Ishikawa (cell line): ENCODE measurements around the gene KIF24.

ENCODE experiments used
- CEBPB ChIP-seq: IDR thresholded peaks from 2 replicates; pipeline ENCODE4 v1.6.1; 2012
- EGR1 ChIP-seq: IDR thresholded peaks from 2 replicates; pipeline ENCODE4 v1.6.1; 2012
- EP300 ChIP-seq: IDR thresholded peaks from 2 replicates; pipeline ENCODE4 v1.6.1; 2012; ENCODE audit warnings: borderline replicate concordance
- NFIC ChIP-seq: IDR thresholded peaks from 2 replicates; pipeline ENCODE4 v1.6.1; 2012
- RAD21 ChIP-seq: IDR thresholded peaks from 2 replicates; pipeline ENCODE4 v1.6.1; 2012; ENCODE audit warnings: low read depth
- TAF1 ChIP-seq: IDR thresholded peaks from 2 replicates; pipeline ENCODE4 v1.6.1; 2012; ENCODE audit warnings: low read depth, mild to moderate bottlenecking
- TCF12 ChIP-seq: IDR thresholded peaks from 2 replicates; pipeline ENCODE4 v1.6.1; 2012; ENCODE audit warnings: low read depth
- TEAD4 ChIP-seq: IDR thresholded peaks from 2 replicates; pipeline ENCODE4 v1.6.1; 2012
- TF ChIP-seq, protein P1 (sequence below): IDR thresholded peaks from 2 replicates; pipeline ENCODE4 v1.6.1; 2012
- TF ChIP-seq, protein P2 (sequence below): IDR thresholded peaks from 2 replicates; pipeline ENCODE4 v1.6.1; 2012
- TF ChIP-seq, protein P3 (sequence below): IDR thresholded peaks from 2 replicates; pipeline ENCODE4 v1.6.1; 2012; ENCODE audit warnings: low read depth, mild to moderate bottlenecking

DNA sequence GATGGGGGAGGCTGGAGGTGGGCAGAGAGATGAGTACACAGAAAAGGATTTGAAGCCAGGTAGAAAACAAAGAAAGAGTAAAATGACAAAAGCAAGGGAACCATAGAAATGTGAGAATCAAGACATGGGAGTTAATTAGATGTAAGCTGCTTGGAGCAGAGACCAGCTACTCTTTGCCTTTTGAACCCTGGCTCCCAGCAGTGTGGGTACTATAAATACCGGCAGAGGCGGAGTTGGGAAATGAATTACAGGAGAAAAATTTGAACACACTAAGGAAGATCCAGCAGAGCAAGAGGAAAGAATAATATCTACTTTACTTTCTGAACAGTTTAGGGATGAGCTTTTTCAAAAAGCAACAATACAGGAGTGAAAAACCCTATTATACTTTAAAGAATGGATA is 36.5 kb downstream of the KIF24 start:
- TF ChIP-seq NFIC (no peak), CEBPB (no peak), TCF12 (no peak), TEAD4 (no peak), RAD21 (no peak), TAF1 (no peak), EP300 (no peak), EGR1 (no peak)
- TF ChIP-seq, protein P1, sequence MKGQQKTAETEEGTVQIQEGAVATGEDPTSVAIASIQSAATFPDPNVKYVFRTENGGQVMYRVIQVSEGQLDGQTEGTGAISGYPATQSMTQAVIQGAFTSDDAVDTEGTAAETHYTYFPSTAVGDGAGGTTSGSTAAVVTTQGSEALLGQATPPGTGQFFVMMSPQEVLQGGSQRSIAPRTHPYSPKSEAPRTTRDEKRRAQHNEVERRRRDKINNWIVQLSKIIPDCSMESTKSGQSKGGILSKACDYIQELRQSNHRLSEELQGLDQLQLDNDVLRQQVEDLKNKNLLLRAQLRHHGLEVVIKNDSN: no peak
- TF ChIP-seq, protein P2, sequence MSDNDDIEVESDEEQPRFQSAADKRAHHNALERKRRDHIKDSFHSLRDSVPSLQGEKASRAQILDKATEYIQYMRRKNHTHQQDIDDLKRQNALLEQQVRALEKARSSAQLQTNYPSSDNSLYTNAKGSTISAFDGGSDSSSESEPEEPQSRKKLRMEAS: no peak
- TF ChIP-seq, protein P3, sequence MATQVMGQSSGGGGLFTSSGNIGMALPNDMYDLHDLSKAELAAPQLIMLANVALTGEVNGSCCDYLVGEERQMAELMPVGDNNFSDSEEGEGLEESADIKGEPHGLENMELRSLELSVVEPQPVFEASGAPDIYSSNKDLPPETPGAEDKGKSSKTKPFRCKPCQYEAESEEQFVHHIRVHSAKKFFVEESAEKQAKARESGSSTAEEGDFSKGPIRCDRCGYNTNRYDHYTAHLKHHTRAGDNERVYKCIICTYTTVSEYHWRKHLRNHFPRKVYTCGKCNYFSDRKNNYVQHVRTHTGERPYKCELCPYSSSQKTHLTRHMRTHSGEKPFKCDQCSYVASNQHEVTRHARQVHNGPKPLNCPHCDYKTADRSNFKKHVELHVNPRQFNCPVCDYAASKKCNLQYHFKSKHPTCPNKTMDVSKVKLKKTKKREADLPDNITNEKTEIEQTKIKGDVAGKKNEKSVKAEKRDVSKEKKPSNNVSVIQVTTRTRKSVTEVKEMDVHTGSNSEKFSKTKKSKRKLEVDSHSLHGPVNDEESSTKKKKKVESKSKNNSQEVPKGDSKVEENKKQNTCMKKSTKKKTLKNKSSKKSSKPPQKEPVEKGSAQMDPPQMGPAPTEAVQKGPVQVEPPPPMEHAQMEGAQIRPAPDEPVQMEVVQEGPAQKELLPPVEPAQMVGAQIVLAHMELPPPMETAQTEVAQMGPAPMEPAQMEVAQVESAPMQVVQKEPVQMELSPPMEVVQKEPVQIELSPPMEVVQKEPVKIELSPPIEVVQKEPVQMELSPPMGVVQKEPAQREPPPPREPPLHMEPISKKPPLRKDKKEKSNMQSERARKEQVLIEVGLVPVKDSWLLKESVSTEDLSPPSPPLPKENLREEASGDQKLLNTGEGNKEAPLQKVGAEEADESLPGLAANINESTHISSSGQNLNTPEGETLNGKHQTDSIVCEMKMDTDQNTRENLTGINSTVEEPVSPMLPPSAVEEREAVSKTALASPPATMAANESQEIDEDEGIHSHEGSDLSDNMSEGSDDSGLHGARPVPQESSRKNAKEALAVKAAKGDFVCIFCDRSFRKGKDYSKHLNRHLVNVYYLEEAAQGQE: no peak
